ENCODE data around the gene FADS1. TPM values are rescaled to one million over a fixed set of nuclear protein-coding genes. Genes with fewer than 3 reads are reported as not detected.

FADS1 gene
- total and polyA plus RNA-seq, 2 of the 13 experiments (the other 11 are each of a cell fraction or from before 2014, with no cell fraction given) = 91.8 to 108 TPM

GRCh38 chr11:61756452-61757212 is 60.2 kb downstream of the FADS1 start (continued):
- TF ChIP-seq ZNF777 (CRISPR knock-in tag; IDR thresholded peaks at IDR 0.05) = no peak; the same call in 1 of the 2 replicates
- peak; percentile 22; the same call in 1 of the 2 replicates for TF ChIP-seq ZBTB25 (CRISPR knock-in tag; IDR thresholded peaks at IDR 0.05)
- no peak for TF ChIP-seq EHMT2 (IDR thresholded peaks at IDR 0.05; ENCODE audit: borderline replicate concordance, low read depth, low read length)
- peak; percentile 75; the same call in 1 of the 2 replicates for TF ChIP-seq ZFP82 (CRISPR knock-in tag; IDR thresholded peaks at IDR 0.05; ENCODE audit: borderline replicate concordance)
- TF ChIP-seq CEBPZ (IDR thresholded peaks at IDR 0.05; ENCODE audit: low read length) = no peak
- TF ChIP-seq RXRA (CRISPR knock-in tag; IDR thresholded peaks at IDR 0.05) = peak; percentile 95
- peak; percentile 23 for TF ChIP-seq TBL1XR1 (IDR thresholded peaks at IDR 0.05; ENCODE audit: borderline replicate concordance, low read length, partially characterized antibody)
- TF ChIP-seq ZBTB3 (CRISPR knock-in tag; IDR thresholded peaks at IDR 0.05; ENCODE audit: borderline replicate concordance, low read depth) = no peak
- TF ChIP-seq SYNCRIP (IDR thresholded peaks at IDR 0.05; ENCODE audit: insufficient read depth, low read depth, low read length) = no peak
- no peak for TF ChIP-seq ZMYM2 (CRISPR knock-in tag; IDR thresholded peaks at IDR 0.05)
- no peak for TF ChIP-seq SMARCE1 (IDR thresholded peaks at IDR 0.05; ENCODE audit: borderline replicate concordance)
- peak; percentile 83 for TF ChIP-seq NFYB (CRISPR knock-in tag; IDR thresholded peaks at IDR 0.05)
- TF ChIP-seq ZNF207 (IDR thresholded peaks at IDR 0.05; ENCODE audit: borderline replicate concordance) = no peak
- no peak for TF ChIP-seq ZKSCAN5 (CRISPR knock-in tag; IDR thresholded peaks at IDR 0.05)
- TF ChIP-seq MEIS1 (CRISPR knock-in tag; IDR thresholded peaks at IDR 0.05; ENCODE audit: borderline replicate concordance) = 0 out of 2 replicates have a peak, but pooled peaks have one; percentile 55
- TF ChIP-seq ZC3H13 (CRISPR knock-in tag; IDR thresholded peaks at IDR 0.05) = peak; percentile 70; the same call in 1 of the 2 replicates
- peak; percentile 8 for TF ChIP-seq ZEB1 (IDR thresholded peaks at IDR 0.05; ENCODE audit: insufficient replicate concordance, low read depth)
- no peak for TF ChIP-seq ZNF431 (CRISPR knock-in tag; IDR thresholded peaks at IDR 0.05; ENCODE audit: borderline replicate concordance, low read depth)
- TF ChIP-seq ZNF747 (CRISPR knock-in tag; IDR thresholded peaks at IDR 0.05; ENCODE audit: borderline replicate concordance) = peak; percentile 84; the same call in 1 of the 2 replicates
- no peak for TF ChIP-seq E2F2 (CRISPR knock-in tag; IDR thresholded peaks at IDR 0.05; ENCODE audit: borderline replicate concordance)
- TF ChIP-seq BORCS8-MEF2B (CRISPR knock-in tag; IDR thresholded peaks at IDR 0.05) = peak; percentile 55; the same call in 1 of the 2 replicates
- no peak for TF ChIP-seq HDAC6 (IDR thresholded peaks at IDR 0.05; ENCODE audit: low read depth, low read length)
- peak; percentile 57; the same call in 1 of the 2 replicates for TF ChIP-seq GFI1 (CRISPR knock-in tag; IDR thresholded peaks at IDR 0.05; ENCODE audit: borderline replicate concordance)
- TF ChIP-seq SETDB1 (CRISPR knock-in tag; IDR thresholded peaks at IDR 0.05; ENCODE audit: borderline replicate concordance) = no peak
- no peak for TF ChIP-seq MTF2 (CRISPR knock-in tag; IDR thresholded peaks at IDR 0.05; ENCODE audit: borderline replicate concordance)

Measured in HepG2 (cell line).